Caco-2 (cell line): ENCODE results near the gene TGFB3. TPM values are rescaled to one million over a fixed set of nuclear protein-coding genes. Genes with fewer than 3 reads are reported as not detected.

ENCODE experiments used
- BruUV-seq: library from RNA; stranded (reverse); fragments of 400-500 nt; replicated peaks from 2 replicates; lab custom pipeline; 2021; lab: Mats Ljungman, UMichigan
- CTCF ChIA-PET: fragments of 300-600 bp; sonication (Branson Sonifier 250); formaldehyde crosslinking; loops from one replicate; lab custom pipeline; 2022; ENCODE audit warnings: antibody characterized with exemption; lab: Charles Lee
- POLR2A ChIA-PET: fragments of 300-600 bp; sonication (Branson Sonifier 250); formaldehyde crosslinking; loops from one replicate; lab custom pipeline; 2022; ENCODE audit warnings: antibody characterized with exemption; lab: Charles Lee
- DNase-seq, 2 experiments: peaks; one replicate each; pipeline versions ENCODE4 v3.0.0 to v3.0.0-alpha.2; 2020 to 2022
- H3K27me3 ChIP-seq: replicated peaks from 2 replicates; pipeline ENCODE4 v1.6.0; 2011; ENCODE audit warnings: low read length; ENCODE audit not compliant: control insufficient read depth, insufficient read depth
- H3K36me3 ChIP-seq: 2 replicates; pipeline ENCODE4 v1.5.1; 2011; ENCODE audit warnings: low read length; ENCODE audit not compliant: control insufficient read depth, insufficient read depth
- H3K4me1 ChIP-seq: fragments of 250-450 bp; sonication (Bioruptor Pico); 2 replicates; pipeline ENCODE4 v1.5.1; 2020; ENCODE audit warnings: mild to moderate bottlenecking
- H3K4me3 ChIP-seq: 2 replicates; pipeline ENCODE4 v1.5.1; 2011; ENCODE audit warnings: low read depth, mild to moderate bottlenecking, control low read depth, low read length
- H3K9me3 ChIP-seq: fragments of 250-450 bp; sonication (Bioruptor Pico); 2 replicates; pipeline ENCODE4 v1.5.1; 2020; ENCODE audit warnings: mild to moderate bottlenecking, moderate library complexity
- H3K27ac Mint-ChIP-seq: one replicate; pipeline ENCODE4 v1.8.0; 2022; ENCODE audit warnings: mixed read lengths; ENCODE audit not compliant: unreplicated experiment
- H3K27me3 Mint-ChIP-seq: one replicate; pipeline ENCODE4 v1.8.0; 2022; ENCODE audit warnings: mixed read lengths; ENCODE audit not compliant: insufficient read depth, unreplicated experiment
- H3K36me3 Mint-ChIP-seq: one replicate; pipeline ENCODE4 v1.8.0; 2022; ENCODE audit warnings: mild to moderate bottlenecking, mixed read lengths; ENCODE audit not compliant: insufficient read depth, unreplicated experiment
- H3K4me1 Mint-ChIP-seq: one replicate; pipeline ENCODE4 v1.8.0; 2022; ENCODE audit warnings: low read depth, mixed read lengths; ENCODE audit not compliant: unreplicated experiment
- H3K4me3 Mint-ChIP-seq: one replicate; pipeline ENCODE4 v1.8.0; 2022; ENCODE audit warnings: mild to moderate bottlenecking, moderate library complexity, mixed read lengths; ENCODE audit not compliant: unreplicated experiment
- H3K9me3 Mint-ChIP-seq: one replicate; pipeline ENCODE4 v1.8.0; 2022; ENCODE audit warnings: mixed read lengths; ENCODE audit not compliant: unreplicated experiment
- CTCF ChIP-seq, 2 experiments: fragments of 200-600 bp in 1 of 2; IDR thresholded peaks; 1 replicate in 1 of 2; 2 replicates in 1 of 2; pipeline versions ENCODE4 v1.5.1 to v1.8.0; 2011 to 2022; ENCODE audit warnings: antibody characterized with exemption in 1 of 2, control low read depth in 1 of 2, inconsistent platforms in 1 of 2, low read depth in 1 of 2, low read length in 1 of 2, mild to moderate bottlenecking in 1 of 2, moderate library complexity in 1 of 2; ENCODE audit not compliant: insufficient read depth in 1 of 2, severe bottlenecking in 1 of 2, unreplicated experiment in 1 of 2
- intact Hi-C: fragments of 100-400 bp; cut with micrococcal nuclease; formaldehyde crosslinking; loops from one replicate; pipeline ENCODE4 v1.10.0; 2022; ENCODE audit not compliant: unreplicated experiment
- total RNA-seq: library from RNA; stranded (reverse); gene quantifications from 2 replicates; pipeline ENCODE4 v1.2.3, GENCODE V29; 2022

The TGFB3 gene
- total RNA-seq, 1 experiment from 2014 or later: 10.2 TPM

GRCh38 chr14:75934998-75935628 lies 46.7 kb downstream of the TGFB3 start:
- Mint-ChIP-seq H3K4me1 (peaks cover 15% of the 10 kb centered on the region), H3K27ac (no peak overlapping the region), H3K9me3 (no peaks in the 10 kb centered on the region), H3K27me3 (no peaks in the 10 kb centered on the region), H3K4me3 (no peak overlapping the region), H3K36me3 (no peaks in the 10 kb centered on the region)
- no peaks in the 10 kb centered on the region; the same call in 1 of the 2 replicates for H3K36me3 ChIP-seq
- H3K9me3 ChIP-seq: no peaks in the 10 kb centered on the region
- TF ChIP-seq CTCF (IDR thresholded peaks at IDR 0.05; ENCODE audit: insufficient read depth in 1 of 2, low read depth in 1 of 2, low read length in 1 of 2, severe bottlenecking in 1 of 2, unreplicated experiment in 1 of 2): no peak
- intact Hi-C loops: no loop called here
- no peak for DNase-seq
- POLR2A ChIA-PET: no interaction called here
- no peaks in the 10 kb centered on the region for H3K27me3 ChIP-seq
- BruUV-seq: no TSS peak
- no peak overlapping the region for H3K4me3 ChIP-seq
- CTCF ChIA-PET: interaction anchor here (1.2 kb wide), 1 partner anchor 28 kb away, joined by 4 read pairs; no protein-coding TSS in a partner anchor
- H3K4me1 ChIP-seq: peaks cover 14% of the 10 kb centered on the region

GRCh38 chr14:75933712-75934296 lies 48.0 kb downstream of the TGFB3 start:
- no peak overlapping the region for H3K4me3 Mint-ChIP-seq
- no peak for DNase-seq
- ChIA-PET CTCF (interaction anchor here (0.6 kb wide), 1 partner anchor 14 kb away, joined by 4 read pairs; no protein-coding TSS in a partner anchor), POLR2A (interaction anchor here (0.5 kb wide), 1 partner anchor 12 kb away, joined by 9 read pairs; no protein-coding TSS in a partner anchor)
- Histone ChIP-seq H3K36me3 (no peaks in the 10 kb centered on the region; the same call in 1 of the 2 replicates), H3K27me3 (no peaks in the 10 kb centered on the region), H3K4me1 (peaks cover 14% of the 10 kb centered on the region), H3K4me3 (no peak overlapping the region), H3K9me3 (no peaks in the 10 kb centered on the region)
- peaks cover 15% of the 10 kb centered on the region for H3K4me1 Mint-ChIP-seq
- H3K9me3 Mint-ChIP-seq: no peaks in the 10 kb centered on the region
- TF ChIP-seq CTCF (IDR thresholded peaks at IDR 0.05; ENCODE audit: insufficient read depth in 1 of 2, low read depth in 1 of 2, low read length in 1 of 2, severe bottlenecking in 1 of 2, unreplicated experiment in 1 of 2): no peak
- H3K36me3 Mint-ChIP-seq: no peaks in the 10 kb centered on the region
- no peaks in the 10 kb centered on the region for H3K27me3 Mint-ChIP-seq
- intact Hi-C loops: no loop called here
- no peak overlapping the region for H3K27ac Mint-ChIP-seq
- no TSS peak for BruUV-seq

- H3K4me3 Mint-ChIP-seq: no peak overlapping the region
- H3K9me3 Mint-ChIP-seq: no peaks in the 10 kb centered on the region
- Histone ChIP-seq H3K4me1 (peaks cover 14% of the 10 kb centered on the region), H3K36me3 (no peaks in the 10 kb centered on the region; the same call in 1 of the 2 replicates), H3K27me3 (no peaks in the 10 kb centered on the region), H3K4me3 (no peak overlapping the region), H3K9me3 (no peaks in the 10 kb centered on the region)
- no peak for DNase-seq
- no TSS peak for BruUV-seq
- H3K36me3 Mint-ChIP-seq: no peaks in the 10 kb centered on the region
- intact Hi-C loops: no loop called here
- no peak for TF ChIP-seq CTCF (IDR thresholded peaks at IDR 0.05; ENCODE audit: insufficient read depth in 1 of 2, low read depth in 1 of 2, low read length in 1 of 2, severe bottlenecking in 1 of 2, unreplicated experiment in 1 of 2)
- CTCF ChIA-PET: no interaction called here
- no peak overlapping the region for H3K27ac Mint-ChIP-seq
- peaks cover 15% of the 10 kb centered on the region for H3K4me1 Mint-ChIP-seq
- POLR2A ChIA-PET: no interaction called here
- H3K27me3 Mint-ChIP-seq: no peaks in the 10 kb centered on the region
Observed at GRCh38 chr14:75928690-75929181, 53.1 kb downstream of the TGFB3 start.
